HEK293 (cell line): ENCODE measurements around the gene SLC37A2.

Source experiments
- ZNF23 ChIP-seq: fragments of 450-650 bp; formaldehyde crosslinking; IDR thresholded peaks from 2 replicates; pipeline ENCODE4 v1.5.1; 2016; ENCODE audit warnings: missing biosample characterization, missing genetic modification characterization, borderline replicate concordance
- TF ChIP-seq, protein P1 (sequence below): fragments of 450-650 bp; formaldehyde crosslinking; IDR thresholded peaks from 2 replicates; pipeline ENCODE4 v1.5.1; 2016; ENCODE audit warnings: missing biosample characterization, missing genetic modification characterization
- TF ChIP-seq, protein P2 (sequence below): fragments of 450-650 bp; formaldehyde crosslinking; IDR thresholded peaks from 2 replicates; pipeline ENCODE4 v1.5.1; 2016; ENCODE audit warnings: missing biosample characterization, missing genetic modification characterization
- TF ChIP-seq, protein P3 (sequence below): fragments of 450-650 bp; IDR thresholded peaks from 2 replicates; pipeline ENCODE4 v1.5.1; 2018; ENCODE audit warnings: missing biosample characterization, mild to moderate bottlenecking, missing genetic modification characterization

DNA sequence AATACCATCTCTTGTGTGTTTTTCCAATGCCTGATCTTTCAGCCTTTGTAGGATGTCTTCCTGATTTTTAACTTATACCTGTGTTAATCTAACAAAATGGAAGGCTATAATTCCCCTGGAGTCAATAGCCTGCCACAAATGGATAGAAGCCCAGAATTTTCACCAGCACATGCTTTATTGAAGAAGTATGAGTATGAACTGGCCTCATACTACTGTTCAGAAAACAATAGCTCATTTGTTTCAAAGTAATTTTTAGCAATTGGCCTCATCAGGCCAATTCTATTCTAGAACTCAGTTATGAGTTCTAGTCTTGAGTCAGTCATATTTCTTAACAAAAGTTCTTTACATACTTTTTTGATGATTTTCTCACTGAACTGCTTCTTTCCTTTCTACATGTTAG, 40.6 kb upstream of the SLC37A2 start:
- TF ChIP-seq, protein P1, sequence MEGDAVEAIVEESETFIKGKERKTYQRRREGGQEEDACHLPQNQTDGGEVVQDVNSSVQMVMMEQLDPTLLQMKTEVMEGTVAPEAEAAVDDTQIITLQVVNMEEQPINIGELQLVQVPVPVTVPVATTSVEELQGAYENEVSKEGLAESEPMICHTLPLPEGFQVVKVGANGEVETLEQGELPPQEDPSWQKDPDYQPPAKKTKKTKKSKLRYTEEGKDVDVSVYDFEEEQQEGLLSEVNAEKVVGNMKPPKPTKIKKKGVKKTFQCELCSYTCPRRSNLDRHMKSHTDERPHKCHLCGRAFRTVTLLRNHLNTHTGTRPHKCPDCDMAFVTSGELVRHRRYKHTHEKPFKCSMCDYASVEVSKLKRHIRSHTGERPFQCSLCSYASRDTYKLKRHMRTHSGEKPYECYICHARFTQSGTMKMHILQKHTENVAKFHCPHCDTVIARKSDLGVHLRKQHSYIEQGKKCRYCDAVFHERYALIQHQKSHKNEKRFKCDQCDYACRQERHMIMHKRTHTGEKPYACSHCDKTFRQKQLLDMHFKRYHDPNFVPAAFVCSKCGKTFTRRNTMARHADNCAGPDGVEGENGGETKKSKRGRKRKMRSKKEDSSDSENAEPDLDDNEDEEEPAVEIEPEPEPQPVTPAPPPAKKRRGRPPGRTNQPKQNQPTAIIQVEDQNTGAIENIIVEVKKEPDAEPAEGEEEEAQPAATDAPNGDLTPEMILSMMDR, result no peak
- TF ChIP-seq ZNF23 (tag by site-specific recombination), result no peak
- TF ChIP-seq, protein P2, sequence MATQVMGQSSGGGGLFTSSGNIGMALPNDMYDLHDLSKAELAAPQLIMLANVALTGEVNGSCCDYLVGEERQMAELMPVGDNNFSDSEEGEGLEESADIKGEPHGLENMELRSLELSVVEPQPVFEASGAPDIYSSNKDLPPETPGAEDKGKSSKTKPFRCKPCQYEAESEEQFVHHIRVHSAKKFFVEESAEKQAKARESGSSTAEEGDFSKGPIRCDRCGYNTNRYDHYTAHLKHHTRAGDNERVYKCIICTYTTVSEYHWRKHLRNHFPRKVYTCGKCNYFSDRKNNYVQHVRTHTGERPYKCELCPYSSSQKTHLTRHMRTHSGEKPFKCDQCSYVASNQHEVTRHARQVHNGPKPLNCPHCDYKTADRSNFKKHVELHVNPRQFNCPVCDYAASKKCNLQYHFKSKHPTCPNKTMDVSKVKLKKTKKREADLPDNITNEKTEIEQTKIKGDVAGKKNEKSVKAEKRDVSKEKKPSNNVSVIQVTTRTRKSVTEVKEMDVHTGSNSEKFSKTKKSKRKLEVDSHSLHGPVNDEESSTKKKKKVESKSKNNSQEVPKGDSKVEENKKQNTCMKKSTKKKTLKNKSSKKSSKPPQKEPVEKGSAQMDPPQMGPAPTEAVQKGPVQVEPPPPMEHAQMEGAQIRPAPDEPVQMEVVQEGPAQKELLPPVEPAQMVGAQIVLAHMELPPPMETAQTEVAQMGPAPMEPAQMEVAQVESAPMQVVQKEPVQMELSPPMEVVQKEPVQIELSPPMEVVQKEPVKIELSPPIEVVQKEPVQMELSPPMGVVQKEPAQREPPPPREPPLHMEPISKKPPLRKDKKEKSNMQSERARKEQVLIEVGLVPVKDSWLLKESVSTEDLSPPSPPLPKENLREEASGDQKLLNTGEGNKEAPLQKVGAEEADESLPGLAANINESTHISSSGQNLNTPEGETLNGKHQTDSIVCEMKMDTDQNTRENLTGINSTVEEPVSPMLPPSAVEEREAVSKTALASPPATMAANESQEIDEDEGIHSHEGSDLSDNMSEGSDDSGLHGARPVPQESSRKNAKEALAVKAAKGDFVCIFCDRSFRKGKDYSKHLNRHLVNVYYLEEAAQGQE (tag by site-specific recombination), result no peak
- TF ChIP-seq, protein P3, sequence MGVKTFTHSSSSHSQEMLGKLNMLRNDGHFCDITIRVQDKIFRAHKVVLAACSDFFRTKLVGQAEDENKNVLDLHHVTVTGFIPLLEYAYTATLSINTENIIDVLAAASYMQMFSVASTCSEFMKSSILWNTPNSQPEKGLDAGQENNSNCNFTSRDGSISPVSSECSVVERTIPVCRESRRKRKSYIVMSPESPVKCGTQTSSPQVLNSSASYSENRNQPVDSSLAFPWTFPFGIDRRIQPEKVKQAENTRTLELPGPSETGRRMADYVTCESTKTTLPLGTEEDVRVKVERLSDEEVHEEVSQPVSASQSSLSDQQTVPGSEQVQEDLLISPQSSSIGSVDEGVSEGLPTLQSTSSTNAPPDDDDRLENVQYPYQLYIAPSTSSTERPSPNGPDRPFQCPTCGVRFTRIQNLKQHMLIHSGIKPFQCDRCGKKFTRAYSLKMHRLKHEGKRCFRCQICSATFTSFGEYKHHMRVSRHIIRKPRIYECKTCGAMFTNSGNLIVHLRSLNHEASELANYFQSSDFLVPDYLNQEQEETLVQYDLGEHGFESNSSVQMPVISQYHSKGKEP (tag by site-specific recombination), result no peak
